Kidney epithelial cell (primary cell): ENCODE measurements around the gene OR1D2. TPM values are rescaled to one million over a fixed set of nuclear protein-coding genes. Genes with fewer than 3 reads are reported as not detected.

Experiments used
- DNase-seq: peaks from one replicate; pipeline ENCODE4 v3.0.0-alpha.2; 2010; ENCODE audit warnings: low read depth
- H3K27me3 ChIP-seq: 2 replicates; pipeline ENCODE4 v1.6.0; 2011; ENCODE audit warnings: low read length; ENCODE audit not compliant: control insufficient read depth, insufficient read depth
- H3K36me3 ChIP-seq: 2 replicates; pipeline ENCODE4 v1.5.1; 2011; ENCODE audit warnings: low read length; ENCODE audit not compliant: control insufficient read depth, insufficient read depth
- H3K4me3 ChIP-seq: 2 replicates; pipeline ENCODE4 v1.5.1; 2011; ENCODE audit warnings: low read depth, mild to moderate bottlenecking, control low read depth, low read length
- CTCF ChIP-seq: IDR thresholded peaks from 2 replicates; pipeline ENCODE4 v1.5.1; 2011; ENCODE audit warnings: mild to moderate bottlenecking, moderate library complexity, low read length, control low read depth, inconsistent platforms; ENCODE audit not compliant: insufficient read depth, poor library complexity, severe bottlenecking
- total RNA-seq: library from RNA; depleted of rRNA; stranded (reverse); fragments of >200 nt; gene quantifications from 2 replicates; pipeline ENCODE4 v1.2.3, GENCODE V29; 2015

Gene OR1D2
- total RNA-seq, 1 donor from 2014 or later = not detected

GRCh38 chr17:3038941-3039340, 65.3 kb downstream of the OR1D2 start:
- no peaks in the 10 kb centered on the region for H3K36me3 ChIP-seq

More at GRCh38 chr17:3038941-3039340, 65.3 kb downstream of the OR1D2 start:
- H3K4me3 ChIP-seq = no peak overlapping the region
- DNase-seq = no peak
- TF ChIP-seq CTCF = peak; percentile 17
- peaks cover 4% of the 10 kb centered on the region for H3K27me3 ChIP-seq

Other genes starting within 250 kb of the OR1D2 start
- not detected in 2 replicates for gene OR1D5, start 40.8 kb downstream of the OR1D2 start, total RNA-seq
- not detected in 2 replicates for gene OR1G1, start 23.1 kb upstream of the OR1D2 start, total RNA-seq
- not detected in 2 replicates for gene OR1A2, start 93.1 kb upstream of the OR1D2 start, total RNA-seq
- not detected in 2 replicates for gene OR1A1, start 103.2 kb upstream of the OR1D2 start, total RNA-seq
- 0.14 TPM in 1 of 2 replicates, not detected in the other for gene OR3A1, start 193.9 kb upstream of the OR1D2 start, total RNA-seq